OCI-LY3 (cell line): ENCODE measurements around the gene CUL7.

Experiments
- H2AFZ ChIP-seq: fragments of 200-600, 300-600 bp; shearing (Covaris generic); 2 replicates; pipeline ENCODE4 v1.6.0; 2014; ENCODE audit warnings: antibody characterized with exemption, low read depth, low read length
- H3K27ac ChIP-seq: fragments of 200-600, 300-600 bp; sonication (generic); 2 replicates; pipeline ENCODE4 v1.5.1; 2014; ENCODE audit warnings: mild to moderate bottlenecking, low read length, moderate library complexity, mixed read lengths
- H3K27me3 ChIP-seq: fragments of 200-600, 300-600 bp; sonication (generic); 2 replicates; pipeline ENCODE4 v1.6.1; 2014; ENCODE audit warnings: low read depth, low read length, mixed read lengths
- H3K36me3 ChIP-seq: fragments of 200-600, 300-600 bp; sonication (generic); replicated peaks from 2 replicates; pipeline ENCODE3; 2014; ENCODE audit warnings: low read depth, low read length, mixed read lengths
- H3K4me1 ChIP-seq: fragments of 300-600, 200-600 bp; sonication (generic); 2 replicates; pipeline ENCODE4 v1.6.1; 2014; ENCODE audit warnings: low read length, mixed read lengths
- H3K4me2 ChIP-seq: fragments of 200-600, 300-600 bp; sonication (generic); 2 replicates; pipeline ENCODE4 v1.6.1; 2014; ENCODE audit warnings: low read length, mixed read lengths
- H3K4me3 ChIP-seq: fragments of 300-600, 200-600 bp; sonication (generic); 2 replicates; pipeline ENCODE4 v1.5.1; 2014; ENCODE audit warnings: antibody characterized with exemption, mild to moderate bottlenecking, low read length, moderate library complexity
- H3K79me2 ChIP-seq: fragments of 300-600, 200-600 bp; shearing (Covaris generic); 2 replicates; pipeline ENCODE4 v1.6.1; 2014; ENCODE audit warnings: mild to moderate bottlenecking, low read length, mixed read lengths
- H3K9ac ChIP-seq: fragments of 300-600, 200-600 bp; shearing (Covaris generic); 2 replicates; pipeline ENCODE4 v1.6.0; 2014; ENCODE audit warnings: mild to moderate bottlenecking, low read length, moderate library complexity
- H3K9me3 ChIP-seq: fragments of 200-600, 300-600 bp; shearing (Covaris generic); 2 replicates; pipeline ENCODE4 v1.6.1; 2014; ENCODE audit warnings: low read length, mixed read lengths; ENCODE audit not compliant: insufficient read depth
- H4K20me1 ChIP-seq: fragments of 200-600, 300-600 bp; sonication (generic); 2 replicates; pipeline ENCODE4 v1.6.1; 2016; ENCODE audit warnings: low read length, mixed read lengths; ENCODE audit not compliant: insufficient read depth
- CTCF ChIP-seq: fragments of 200-600, 300-600 bp; sonication (generic); IDR thresholded peaks from 2 replicates; pipeline ENCODE4 v1.5.1; 2014; ENCODE audit warnings: antibody characterized with exemption, low read length, low read depth
- EZH2phosphoT487 ChIP-seq: fragments of 200-600 bp; shearing (Covaris generic); IDR thresholded peaks from 2 replicates; pipeline ENCODE4 v1.6.1; 2018; ENCODE audit warnings: antibody characterized with exemption, mixed run types, low read depth

Gene CUL7

GRCh38 chr6:43096451-43097097 is 42.9 kb upstream of the CUL7 start:
- 0 out of 2 replicates have a peak, but pooled peaks cover under 1% of the 10 kb centered on the region for H3K27me3 ChIP-seq
- peak overlapping the region; percentile 1; the same call in 1 of the 2 replicates for H3K4me3 ChIP-seq
- H3K9me3 ChIP-seq, result no peaks in the 10 kb centered on the region
- H3K9ac ChIP-seq, result no peak overlapping the region
- TF ChIP-seq EZH2phosphoT487, result no peak
- TF ChIP-seq CTCF, result no peak
- no peaks in the 10 kb centered on the region for H4K20me1 ChIP-seq
- peaks cover 20% of the 10 kb centered on the region for H3K4me1 ChIP-seq
- no peaks in the 10 kb centered on the region for H3K79me2 ChIP-seq
- no peaks in the 10 kb centered on the region for H3K36me3 ChIP-seq
- H3K4me2 ChIP-seq, result peak overlapping the region; percentile 23
- peak overlapping the region; percentile 51 for H2AFZ ChIP-seq
- H3K27ac ChIP-seq, result no peak overlapping the region

- Histone ChIP-seq H3K36me3 (no peaks in the 10 kb centered on the region), H3K4me2 (peak overlapping the region; percentile 23), H2AFZ (peak overlapping the region; percentile 51), H3K27ac (no peak overlapping the region), H3K27me3 (no peaks in the 10 kb centered on the region), H3K79me2 (no peaks in the 10 kb centered on the region), H3K9ac (no peak overlapping the region), H3K4me3 (peak overlapping the region; percentile 1; the same call in 1 of the 2 replicates), H3K9me3 (no peaks in the 10 kb centered on the region), H3K4me1 (peaks cover 20% of the 10 kb centered on the region), H4K20me1 (no peaks in the 10 kb centered on the region)
- TF ChIP-seq EZH2phosphoT487 (no peak), CTCF (no peak)
These were observed 42.3 kb upstream of the CUL7 start for GRCh38 chr6:43095939-43096338.

- Histone ChIP-seq H3K27me3 (peaks cover 16% of the 10 kb centered on the region), H2AFZ (no peak overlapping the region), H3K9ac (no peak overlapping the region), H3K27ac (no peak overlapping the region), H3K9me3 (no peaks in the 10 kb centered on the region), H3K4me1 (peaks cover 20% of the 10 kb centered on the region), H3K4me2 (peak overlapping the region; percentile 39), H3K79me2 (no peaks in the 10 kb centered on the region), H3K36me3 (no peaks in the 10 kb centered on the region), H4K20me1 (no peaks in the 10 kb centered on the region), H3K4me3 (no peak overlapping the region)
- TF ChIP-seq CTCF, result no peak
- TF ChIP-seq EZH2phosphoT487, result no peak
These were observed 40.0 kb upstream of the CUL7 start for GRCh38 chr6:43093436-43094289.

GRCh38 chr6:43092635-43093034 is 39.0 kb upstream of the CUL7 start:
- Histone ChIP-seq H3K27me3 (peaks cover 20% of the 10 kb centered on the region), H3K4me1 (peaks cover 20% of the 10 kb centered on the region), H2AFZ (no peak overlapping the region), H3K4me2 (no peak overlapping the region), H3K79me2 (no peaks in the 10 kb centered on the region), H3K9ac (no peak overlapping the region), H3K36me3 (no peaks in the 10 kb centered on the region), H4K20me1 (no peaks in the 10 kb centered on the region; the same call in 1 of the 2 replicates), H3K4me3 (no peak overlapping the region), H3K9me3 (no peaks in the 10 kb centered on the region), H3K27ac (no peak overlapping the region)
- TF ChIP-seq EZH2phosphoT487 (no peak), CTCF (no peak)
